Measurements from ENCODE around the gene CDK11B. TPM values are rescaled to one million over a fixed set of nuclear protein-coding genes. Genes with fewer than 3 reads are reported as not detected.

CDK11B gene
- total RNA-seq, 4 donors from 2014 or later: 27.2 to 68.9 (median 33.0) TPM

GRCh38 chr1:1615256-1616044 is 43.4 kb downstream of the CDK11B start, which contains the start of gene MIB2:
TSS of gene MIB2 (plus strand) at chr1:1615500. CDS start at chr1:1623453, 7,953 bp downstream.
- H3K27me3 ChIP-seq: no peaks in the 10 kb centered on the region
- H3K4me3 ChIP-seq: peak within 1 kb of the TSS; percentile 86 to 99 (median 94)
- WGBS: 0% methylated on average over 8 of the region's 107 CpGs
- TF ChIP-seq POLR2A (IDR thresholded peaks at IDR 0.05; ENCODE audit: low read depth) (peak; percentile 71), EP300 (IDR thresholded peaks at IDR 0.05) (no peak), POLR2AphosphoS5 (IDR thresholded peaks at IDR 0.05) (peak; percentile 92 to 94)
- peaks cover 4 to 23% (median 13%) of the 10 kb centered on the region in 4 donors for H3K36me3 ChIP-seq
- peaks cover 27 to 47% (median 42%) of the 10 kb centered on the region in 4 donors for H3K4me1 ChIP-seq
- H3K27ac ChIP-seq (replicated peaks in 1 of 4): peak within 1 kb of the TSS; percentile 99 to 100 (median 100)
- intact Hi-C loops (cut with DNase I): loop anchor here (2.0 kb wide), 1 partner anchor 41 kb away; the partner anchor contains the start of gene SSU72
- DNase-seq (ENCODE audit: extremely low spot score): peak; percentile 98
- H3K9me3 ChIP-seq: no peaks in the 10 kb centered on the region

GRCh38 chr1:1614954-1615255 is 43.9 kb downstream of the CDK11B start:
- peaks cover 24 to 44% (median 42%) of the 10 kb centered on the region in 4 donors for H3K4me1 ChIP-seq
- H3K4me3 ChIP-seq: peak overlapping the region; percentile 86 to 99 (median 94)
- peak overlapping the region; percentile 99 to 100 (median 100) for H3K27ac ChIP-seq (replicated peaks in 1 of 4)
- intact Hi-C loops (cut with DNase I): loop anchor here (2.0 kb wide), 1 partner anchor 40 kb away; the partner anchor contains the start of gene SSU72
- H3K9me3 ChIP-seq: no peaks in the 10 kb centered on the region
- under 1% methylated on average over 23 of the region's 23 CpGs for WGBS
- TF ChIP-seq POLR2A (IDR thresholded peaks at IDR 0.05; ENCODE audit: low read depth): no peak
- TF ChIP-seq POLR2AphosphoS5 (IDR thresholded peaks at IDR 0.05): no peak
- no peak for TF ChIP-seq EP300 (IDR thresholded peaks at IDR 0.05)
- TF ChIP-seq CTCF (IDR thresholded peaks at IDR 0.05): no peak
- DNase-seq (ENCODE audit: extremely low spot score): no peak
- no peaks in the 10 kb centered on the region for H3K27me3 ChIP-seq
- H3K36me3 ChIP-seq: peaks cover 4 to 23% (median 13%) of the 10 kb centered on the region in 4 donors

- peak overlapping the region; percentile 99 to 100 (median 100) for H3K27ac ChIP-seq (replicated peaks in 1 of 4)
- no peaks in the 10 kb centered on the region for H3K9me3 ChIP-seq
- TF ChIP-seq POLR2A (IDR thresholded peaks at IDR 0.05; ENCODE audit: low read depth): no peak
- no peak for TF ChIP-seq CTCF (IDR thresholded peaks at IDR 0.05)
- no peak for TF ChIP-seq POLR2AphosphoS5 (IDR thresholded peaks at IDR 0.05)
- no peak for TF ChIP-seq EP300 (IDR thresholded peaks at IDR 0.05)
- peaks cover 24 to 43% (median 42%) of the 10 kb centered on the region in 4 donors for H3K4me1 ChIP-seq
- 16% methylated on average over 25 of the region's 30 CpGs for WGBS
- H3K36me3 ChIP-seq: peaks cover 4 to 23% (median 13%) of the 10 kb centered on the region in 4 donors
- peak overlapping the region; percentile 86 to 99 (median 94) for H3K4me3 ChIP-seq
- DNase-seq (ENCODE audit: extremely low spot score): no peak
- intact Hi-C loops (cut with DNase I): loop anchor here (2.0 kb wide), 1 partner anchor 40 kb away; the partner anchor contains the start of gene SSU72
- no peaks in the 10 kb centered on the region for H3K27me3 ChIP-seq
Observed at GRCh38 chr1:1614204-1614953, 44.4 kb downstream of the CDK11B start.

GRCh38 chr1:1613509-1614082 is 45.2 kb downstream of the CDK11B start:
- Histone ChIP-seq H3K4me3 (peak overlapping the region in 1 of 4 donors; percentile 92), H3K27me3 (no peaks in the 10 kb centered on the region), H3K9me3 (no peaks in the 10 kb centered on the region), H3K4me1 (peaks cover 24 to 43% (median 42%) of the 10 kb centered on the region in 4 donors), H3K27ac (replicated peaks in 1 of 4) (no peak overlapping the region), H3K36me3 (peaks cover 4 to 16% (median 12%) of the 10 kb centered on the region in 4 donors)
- DNase-seq (ENCODE audit: extremely low spot score): no peak
- 83% methylated on average over 11 of the region's 11 CpGs for WGBS
- TF ChIP-seq CTCF (IDR thresholded peaks at IDR 0.05) (no peak), POLR2A (IDR thresholded peaks at IDR 0.05; ENCODE audit: low read depth) (no peak), EP300 (IDR thresholded peaks at IDR 0.05) (no peak), POLR2AphosphoS5 (IDR thresholded peaks at IDR 0.05) (no peak)
- intact Hi-C loops (cut with DNase I): loop anchor here (2.0 kb wide), 1 partner anchor 39 kb away; the partner anchor contains the start of gene SSU72

All from esophagus muscularis mucosa (tissue), 4 donors.